Loucy (cell line): Measurements from ENCODE around the gene SLC6A5.

ENCODE experiments used
- H2AFZ ChIP-seq: fragments of 200-600 bp; sonication (generic); 2 replicates; pipeline ENCODE4 v1.6.0; 2016; ENCODE audit warnings: antibody characterized with exemption, mild to moderate bottlenecking, low read length, moderate library complexity
- H3F3A ChIP-seq: fragments of 200-600 bp; 2 replicates; pipeline ENCODE4 v1.6.0; 2016; ENCODE audit warnings: antibody characterized with exemption, low read depth, mild to moderate bottlenecking
- H3K27me3 ChIP-seq: fragments of 200-600 bp; sonication (generic); 2 replicates; pipeline ENCODE4 v1.6.1; 2014; ENCODE audit warnings: low read length, mild to moderate bottlenecking; ENCODE audit not compliant: insufficient read depth, poor library complexity, severe bottlenecking
- H3K36me3 ChIP-seq: fragments of 200-600 bp; sonication (generic); 2 replicates; pipeline ENCODE4 v1.6.1; 2016; ENCODE audit warnings: low read length; ENCODE audit not compliant: insufficient read depth
- H3K4me1 ChIP-seq: fragments of 200-600 bp; sonication (generic); 2 replicates; pipeline ENCODE4 v1.5.1; 2014; ENCODE audit warnings: low read length, mild to moderate bottlenecking; ENCODE audit not compliant: insufficient read depth, poor library complexity, severe bottlenecking
- H3K4me2 ChIP-seq: fragments of 200-600 bp; sonication (generic); 2 replicates; pipeline ENCODE4 v1.6.0; 2014; ENCODE audit warnings: antibody characterized with exemption, low read length, low read depth, mild to moderate bottlenecking; ENCODE audit not compliant: poor library complexity, severe bottlenecking
- H3K4me3 ChIP-seq: fragments of 200-600 bp; sonication (generic); 2 replicates; pipeline ENCODE4 v1.5.1; 2014; ENCODE audit warnings: low read length, mild to moderate bottlenecking, mixed read lengths; ENCODE audit not compliant: poor library complexity, severe bottlenecking
- H3K79me2 ChIP-seq: fragments of 200-600 bp; sonication (generic); 2 replicates; pipeline ENCODE4 v1.6.1; 2014; ENCODE audit warnings: low read length; ENCODE audit not compliant: insufficient read depth
- H3K9ac ChIP-seq: fragments of 200-600 bp; sonication (generic); 2 replicates; pipeline ENCODE4 v1.6.0; 2014; ENCODE audit warnings: mild to moderate bottlenecking, low read depth, low read length, moderate library complexity; ENCODE audit not compliant: poor library complexity, severe bottlenecking
- H3K9me2 ChIP-seq: fragments of 200-600 bp; sonication (generic); replicated peaks from 2 replicates; pipeline ENCODE4 v1.6.1; 2016; ENCODE audit warnings: low read depth, low read length, mixed read lengths
- H3K9me3 ChIP-seq: fragments of 200-600 bp; sonication (generic); 2 replicates; pipeline ENCODE4 v1.6.1; 2014; ENCODE audit warnings: mild to moderate bottlenecking, antibody characterized with exemption, low read length, low read depth; ENCODE audit not compliant: insufficient read depth
- H4K20me1 ChIP-seq: fragments of 200-600 bp; sonication (generic); 2 replicates; pipeline ENCODE4 v1.6.0; 2014; ENCODE audit warnings: antibody characterized with exemption, low read length, mild to moderate bottlenecking; ENCODE audit not compliant: insufficient read depth, poor library complexity, severe bottlenecking
- CTCF ChIP-seq: fragments of 200-600 bp; sonication (generic); conservative IDR thresholded peaks from 2 replicates; pipeline ENCODE4 v1.5.1; 2014; ENCODE audit warnings: mild to moderate bottlenecking, antibody characterized with exemption, low read length
- EZH2phosphoT487 ChIP-seq: fragments of 200-600 bp; IDR thresholded peaks from 2 replicates; pipeline ENCODE4 v1.6.1; 2018; ENCODE audit warnings: antibody characterized with exemption, mild to moderate bottlenecking, moderate library complexity, borderline replicate concordance

SLC6A5 gene

GRCh38 chr11:20597680-20598484, 1.5 kb upstream of the SLC6A5 start:
- H3K9ac ChIP-seq = no peak overlapping the region
- H3K9me2 ChIP-seq = no peaks in the 10 kb centered on the region
- H3K36me3 ChIP-seq = no peaks in the 10 kb centered on the region
- peaks cover 3% of the 10 kb centered on the region; the same call in 1 of the 2 replicates for H3K9me3 ChIP-seq
- H3K4me2 ChIP-seq = no peak overlapping the region
- H4K20me1 ChIP-seq = no peaks in the 10 kb centered on the region
- no peak for TF ChIP-seq CTCF
- TF ChIP-seq EZH2phosphoT487 = no peak
- H2AFZ ChIP-seq = no peak overlapping the region
- H3F3A ChIP-seq = no peaks in the 10 kb centered on the region
- H3K79me2 ChIP-seq = no peaks in the 10 kb centered on the region
- H3K4me1 ChIP-seq = no peaks in the 10 kb centered on the region
- no peaks in the 10 kb centered on the region for H3K27me3 ChIP-seq
- no peak overlapping the region for H3K4me3 ChIP-seq

GRCh38 chr11:20598492-20598891, 916 bp upstream of the SLC6A5 start:
- no peaks in the 10 kb centered on the region for H3F3A ChIP-seq
- no peaks in the 10 kb centered on the region for H3K27me3 ChIP-seq
- TF ChIP-seq CTCF (no peak), EZH2phosphoT487 (no peak)
- no peaks in the 10 kb centered on the region for H3K4me1 ChIP-seq
- H3K9me3 ChIP-seq = peaks cover 3% of the 10 kb centered on the region; the same call in 1 of the 2 replicates
- no peaks in the 10 kb centered on the region for H3K79me2 ChIP-seq
- no peak overlapping the region for H3K9ac ChIP-seq
- no peaks in the 10 kb centered on the region for H4K20me1 ChIP-seq
- H2AFZ ChIP-seq = no peak overlapping the region
- H3K4me2 ChIP-seq = no peak overlapping the region
- H3K4me3 ChIP-seq = no peak overlapping the region
- no peaks in the 10 kb centered on the region for H3K36me3 ChIP-seq
- no peaks in the 10 kb centered on the region for H3K9me2 ChIP-seq

GRCh38 chr11:20600020-20600346, 575 bp downstream of the SLC6A5 start:
- H3F3A ChIP-seq = no peaks in the 10 kb centered on the region
- H3K79me2 ChIP-seq = no peaks in the 10 kb centered on the region
- no peak overlapping the region for H3K4me3 ChIP-seq
- H3K9me2 ChIP-seq = no peaks in the 10 kb centered on the region
- no peak overlapping the region for H2AFZ ChIP-seq
- H3K4me1 ChIP-seq = no peaks in the 10 kb centered on the region
- no peaks in the 10 kb centered on the region for H4K20me1 ChIP-seq
- no peaks in the 10 kb centered on the region for H3K27me3 ChIP-seq
- H3K36me3 ChIP-seq = no peaks in the 10 kb centered on the region
- no peak overlapping the region for H3K4me2 ChIP-seq
- H3K9ac ChIP-seq = no peak overlapping the region
- TF ChIP-seq EZH2phosphoT487 = no peak
- no peak for TF ChIP-seq CTCF
- peaks cover 3% of the 10 kb centered on the region; the same call in 1 of the 2 replicates for H3K9me3 ChIP-seq
